ENCODE data around the gene TNS3. TPM values are rescaled to one million over a fixed set of nuclear protein-coding genes. Genes with fewer than 3 reads are reported as not detected.

The TNS3 gene
- total RNA-seq, 1 experiment from 2014 or later: 9.5 TPM

DNA sequence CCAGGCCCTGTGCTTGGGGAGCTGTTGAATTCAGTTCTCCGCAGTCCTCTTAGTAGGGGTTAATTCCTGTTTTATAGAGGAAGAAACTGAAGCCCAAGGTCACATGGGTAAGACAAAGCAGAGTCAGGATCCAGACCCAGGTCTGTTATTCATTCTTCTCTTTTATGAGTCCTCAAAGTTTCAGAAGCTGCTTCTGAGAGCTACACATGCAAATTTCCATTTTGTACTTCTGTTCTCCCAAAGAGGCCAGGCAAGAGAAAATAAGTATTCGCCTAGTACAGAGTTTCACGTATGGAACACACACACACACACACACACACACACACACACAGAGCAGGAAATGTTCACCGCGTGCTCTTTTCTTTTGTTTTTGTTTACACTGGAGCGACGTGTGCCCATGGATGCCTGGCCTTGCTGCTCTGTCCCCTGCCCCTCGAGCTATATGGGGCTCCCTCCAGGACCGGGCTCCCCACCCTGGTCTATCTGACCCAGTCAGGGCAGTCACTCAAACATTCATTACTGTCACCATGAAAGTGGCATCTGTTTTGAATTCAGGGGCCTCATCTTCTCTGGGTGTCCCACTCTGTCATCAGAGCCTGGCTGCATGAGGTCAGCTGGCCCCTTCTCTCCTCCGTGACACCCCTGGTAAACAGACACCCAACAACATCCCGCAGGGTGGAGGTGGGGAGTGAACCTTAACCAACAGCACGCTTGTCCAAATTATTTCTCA, 84.4 kb downstream of the TNS3 start:
- Histone ChIP-seq H4K20me1 (ENCODE audit: control insufficient read depth, insufficient read depth, insufficient read length) (no peaks in the 10 kb centered on the region), H3K9ac (ENCODE audit: extremely low read depth, insufficient read length, low read length) (no peak overlapping the region), H3K9me3 (ENCODE audit: control insufficient read depth, low read depth, low read length) (no peaks in the 10 kb centered on the region), H2BK5ac (ENCODE audit: insufficient read length, low read length) (no peak overlapping the region), H3K4me2 (ENCODE audit: insufficient read depth, insufficient read length, low read length) (no peak overlapping the region), H2BK12ac (ENCODE audit: insufficient read length, low read depth, low read length) (no peak overlapping the region), H3K18ac (ENCODE audit: insufficient read length, low read depth, low read length) (no peak overlapping the region), H4K8ac (replicated peaks; ENCODE audit: insufficient read length, low read depth, low read length) (no peak overlapping the region), H2AFZ (ENCODE audit: low read length) (no peak overlapping the region), H3K23me2 (ENCODE audit: insufficient read length, low read depth, low read length, poor library complexity, severe bottlenecking) (no peaks in the 10 kb centered on the region), H3K56ac (ENCODE audit: insufficient read length, low read depth, low read length) (no peak overlapping the region), H2AK5ac (ENCODE audit: insufficient read length, low read length) (no peak overlapping the region), H3K4ac (ENCODE audit: low read depth, low read length) (no peak overlapping the region), H3T11ph (ENCODE audit: low read length) (no peak overlapping the region), H3K79me2 (ENCODE audit: insufficient read depth, low read length) (no peaks in the 10 kb centered on the region), H4K5ac (ENCODE audit: insufficient read length, low read depth, low read length) (no peak overlapping the region), H2BK15ac (ENCODE audit: low read depth, low read length) (no peak overlapping the region), H3K27me3 (ENCODE audit: insufficient read depth, low read length) (no peaks in the 10 kb centered on the region), H4K91ac (ENCODE audit: insufficient read length, low read depth, low read length) (no peak overlapping the region), H2BK120ac (ENCODE audit: low read depth, low read length, poor library complexity, severe bottlenecking) (no peak overlapping the region), H2BK20ac (ENCODE audit: low read depth, low read length, poor library complexity, severe bottlenecking) (no peak overlapping the region), H3K23ac (ENCODE audit: insufficient read length, low read depth, low read length) (no peak overlapping the region), H3K14ac (ENCODE audit: insufficient read depth, low read length) (no peak overlapping the region), H3K4me1 (ENCODE audit: insufficient read depth, low read length) (no peaks in the 10 kb centered on the region; the same call in 1 of the 2 replicates), H3K27ac (ENCODE audit: insufficient read length, low read depth, low read length) (no peak overlapping the region), H3K79me1 (ENCODE audit: insufficient read depth, low read depth, low read length, poor library complexity, severe bottlenecking) (no peaks in the 10 kb centered on the region)
- no peak overlapping the region; a peak in 1 of 5 replicates for H3K4me3 Mint-ChIP-seq
- H3K27me3 Mint-ChIP-seq (ENCODE audit: low read depth): peaks cover 35% of the 10 kb centered on the region
- H3K27ac Mint-ChIP-seq: peak overlapping the region in 1 of 3 experiments; percentile 79; a peak in 1 of 7 replicates
- peaks cover 0 to 3% of the 10 kb centered on the region in 2 experiments; a peak in 1 of 5 replicates for H3K9me3 Mint-ChIP-seq
- TF ChIP-seq, protein P1, sequence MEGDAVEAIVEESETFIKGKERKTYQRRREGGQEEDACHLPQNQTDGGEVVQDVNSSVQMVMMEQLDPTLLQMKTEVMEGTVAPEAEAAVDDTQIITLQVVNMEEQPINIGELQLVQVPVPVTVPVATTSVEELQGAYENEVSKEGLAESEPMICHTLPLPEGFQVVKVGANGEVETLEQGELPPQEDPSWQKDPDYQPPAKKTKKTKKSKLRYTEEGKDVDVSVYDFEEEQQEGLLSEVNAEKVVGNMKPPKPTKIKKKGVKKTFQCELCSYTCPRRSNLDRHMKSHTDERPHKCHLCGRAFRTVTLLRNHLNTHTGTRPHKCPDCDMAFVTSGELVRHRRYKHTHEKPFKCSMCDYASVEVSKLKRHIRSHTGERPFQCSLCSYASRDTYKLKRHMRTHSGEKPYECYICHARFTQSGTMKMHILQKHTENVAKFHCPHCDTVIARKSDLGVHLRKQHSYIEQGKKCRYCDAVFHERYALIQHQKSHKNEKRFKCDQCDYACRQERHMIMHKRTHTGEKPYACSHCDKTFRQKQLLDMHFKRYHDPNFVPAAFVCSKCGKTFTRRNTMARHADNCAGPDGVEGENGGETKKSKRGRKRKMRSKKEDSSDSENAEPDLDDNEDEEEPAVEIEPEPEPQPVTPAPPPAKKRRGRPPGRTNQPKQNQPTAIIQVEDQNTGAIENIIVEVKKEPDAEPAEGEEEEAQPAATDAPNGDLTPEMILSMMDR (conservative IDR thresholded peaks at IDR 0.05): no peak
- WGBS (ENCODE audit: extremely low coverage, insufficient read length, low lambda C conversion rate): no CpG with 5 or more reads among the region's 12 CpGs
- DNase-seq: no peak
- peaks cover 23 to 41% of the 10 kb centered on the region in 2 experiments for H3K4me1 Mint-ChIP-seq
- no peaks in the 10 kb centered on the region; a peak in 2 of 7 replicates for H3K36me3 Mint-ChIP-seq (ENCODE audit: insufficient read depth in 1 of 3, low read depth in 3 of 3)
